ENCODE results near the gene APBB1IP. TPM values are rescaled to one million over a fixed set of nuclear protein-coding genes. Genes with fewer than 3 reads are reported as not detected.
"Not testable (repeated sequence)": the region's sequence is repeated elsewhere in the genome, so short reads cannot be mapped to it uniquely, and the experiment has no call there.

APBB1IP gene
- total RNA-seq (2014; rRNA removed; shearing (Covaris generic); ENCODE audit: low replicate concordance): 5.8 and 7.4 TPM in 2 replicates

- in situ Hi-C loops (cut with HindIII; ENCODE audit: low pct_unique_long_range_greater_than_20kb, low sequenced_read_pairs): no loop called here
- peak; percentile 78 for DNase-seq (ENCODE audit: low read depth)
Measured at GRCh38 chr10:26437637-26438461, at the start of gene APBB1IP. TSS of gene APBB1IP (plus strand) at chr10:26438341. CDS start at chr10:26492327, 53,986 bp downstream.

DNA sequence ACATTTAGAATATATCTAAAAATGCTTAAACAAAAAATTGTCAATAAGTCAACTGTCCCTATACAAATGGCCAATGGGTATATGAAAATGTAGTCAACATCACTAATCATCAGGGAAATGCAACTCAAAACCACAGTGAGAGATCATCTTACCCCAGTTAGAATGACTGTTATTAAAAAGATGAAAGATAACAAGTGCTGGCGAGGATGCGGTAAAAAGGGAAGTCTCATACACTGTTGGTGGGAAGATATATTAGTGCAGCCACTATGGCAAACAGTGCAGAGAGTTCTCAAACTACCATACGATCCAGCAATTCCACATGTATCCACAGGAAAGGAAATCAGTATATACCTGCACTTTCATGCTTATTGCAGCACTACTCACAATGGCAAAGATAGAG, 48.6 kb upstream of the APBB1IP start:
- DNase-seq (ENCODE audit: low read depth): no peak
- in situ Hi-C loops (cut with HindIII; ENCODE audit: low pct_unique_long_range_greater_than_20kb, low sequenced_read_pairs): no loop called here

DNA sequence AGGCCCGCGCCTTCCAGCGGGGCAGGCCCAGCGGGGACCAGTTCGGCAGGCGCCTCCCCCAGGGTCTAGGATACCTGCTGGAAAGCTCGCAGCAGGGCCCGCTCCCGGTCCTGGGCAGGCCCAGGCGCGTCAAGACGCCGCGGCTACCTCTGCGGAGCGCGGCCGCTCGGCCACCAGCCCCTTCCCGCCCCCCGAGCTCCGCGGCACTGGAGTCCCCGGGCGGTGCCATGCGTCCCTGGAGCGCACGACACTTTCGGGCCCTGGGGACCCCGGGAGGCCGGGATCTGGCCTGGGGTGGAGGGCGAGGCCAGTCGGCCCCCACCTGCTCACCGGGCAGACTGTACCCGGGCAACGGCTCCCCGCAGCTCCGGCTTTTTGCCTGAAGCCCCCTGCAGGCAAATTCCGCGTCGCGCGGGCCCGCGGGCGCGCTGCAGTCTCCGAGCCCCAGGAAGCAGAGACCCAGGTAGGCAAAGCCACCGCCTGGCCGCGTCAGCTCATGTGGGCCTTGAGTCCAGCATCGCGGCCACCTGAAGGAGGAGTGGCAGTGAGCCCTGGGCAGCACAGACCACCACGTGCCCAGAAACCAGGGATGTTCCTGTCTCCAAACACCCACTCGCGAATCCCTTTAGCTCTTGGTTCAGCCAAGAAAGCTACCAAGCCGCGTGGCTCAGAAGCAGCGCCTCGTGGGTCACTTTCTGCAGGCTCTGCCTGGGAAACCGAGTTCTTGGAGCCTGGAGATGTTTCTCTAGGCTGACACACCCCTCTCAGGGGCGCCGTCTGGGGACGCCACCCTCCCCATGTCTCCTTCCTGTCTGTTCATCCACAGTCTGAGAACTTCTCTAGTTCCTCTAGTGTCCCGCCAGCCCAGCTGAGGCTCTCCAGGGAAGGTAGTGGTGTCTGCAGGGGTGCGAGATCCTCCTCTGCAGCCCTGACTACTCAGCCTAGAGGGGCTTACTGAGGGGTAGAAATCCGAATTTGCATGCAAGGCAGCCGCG, 46.1 kb upstream of the APBB1IP start:
- no peak for DNase-seq (ENCODE audit: low read depth)
- in situ Hi-C loops (cut with HindIII; ENCODE audit: low pct_unique_long_range_greater_than_20kb, low sequenced_read_pairs): no loop called here

DNA sequence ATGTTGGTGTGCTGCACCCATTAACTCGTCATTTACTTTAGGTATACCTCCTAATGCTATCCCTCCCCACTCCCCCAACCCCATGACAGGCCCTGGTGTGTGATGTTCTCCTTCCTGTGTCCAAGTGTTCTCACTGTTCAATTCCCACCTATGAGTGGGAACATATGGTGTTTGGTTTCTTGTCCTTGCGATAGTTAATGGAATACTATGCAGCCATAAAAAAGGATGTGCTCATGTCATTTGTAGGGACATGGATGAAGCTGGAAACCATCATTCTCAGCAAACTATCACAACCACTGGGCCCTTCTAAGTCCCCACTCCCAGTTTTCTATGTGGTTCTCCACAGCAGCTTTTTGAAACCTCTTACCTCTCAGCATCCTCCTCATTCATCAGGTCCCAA, 39.8 kb upstream of the APBB1IP start:
- in situ Hi-C loops (cut with HindIII; ENCODE audit: low pct_unique_long_range_greater_than_20kb, low sequenced_read_pairs); DNase-seq (ENCODE audit: low read depth): not testable (repeated sequence)

- DNase-seq (ENCODE audit: low read depth): peak; percentile 98
- in situ Hi-C loops (cut with HindIII; ENCODE audit: low pct_unique_long_range_greater_than_20kb, low sequenced_read_pairs): no loop called here
Measured at GRCh38 chr10:26407406-26407969, 30.7 kb upstream of the APBB1IP start.

DNA sequence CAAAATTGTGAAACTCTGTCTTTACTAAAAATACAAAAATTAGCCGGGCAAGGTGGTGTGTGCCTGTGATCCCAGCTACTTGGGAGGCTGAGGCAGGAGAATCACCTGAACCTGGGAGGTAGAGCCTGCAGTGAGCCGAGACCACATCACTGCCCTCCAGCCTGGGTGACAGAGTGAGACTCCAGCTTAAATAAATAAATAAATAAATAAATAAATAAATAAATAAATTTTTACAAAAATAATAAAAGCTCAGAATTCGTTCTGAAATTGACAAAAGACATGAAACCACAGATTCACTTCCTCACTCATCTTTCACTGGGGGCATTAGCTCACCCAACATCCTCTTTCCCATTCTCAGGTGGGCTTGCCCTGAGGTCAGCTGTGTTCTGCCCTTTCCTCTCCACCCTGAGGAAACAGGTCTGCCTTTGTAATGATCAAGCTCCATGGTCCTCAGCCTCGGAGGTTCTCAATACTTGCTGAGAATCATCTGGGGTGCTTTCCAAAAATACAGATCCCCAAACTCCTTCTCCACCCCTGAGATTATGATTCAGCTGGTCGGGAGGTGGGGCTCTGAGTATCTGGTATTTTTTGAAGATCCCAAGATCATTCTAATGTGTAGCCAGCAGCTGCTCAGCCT, 29.2 kb upstream of the APBB1IP start:
- in situ Hi-C loops (cut with HindIII; ENCODE audit: low pct_unique_long_range_greater_than_20kb, low sequenced_read_pairs): no loop called here
- DNase-seq (ENCODE audit: low read depth): no peak

DNA sequence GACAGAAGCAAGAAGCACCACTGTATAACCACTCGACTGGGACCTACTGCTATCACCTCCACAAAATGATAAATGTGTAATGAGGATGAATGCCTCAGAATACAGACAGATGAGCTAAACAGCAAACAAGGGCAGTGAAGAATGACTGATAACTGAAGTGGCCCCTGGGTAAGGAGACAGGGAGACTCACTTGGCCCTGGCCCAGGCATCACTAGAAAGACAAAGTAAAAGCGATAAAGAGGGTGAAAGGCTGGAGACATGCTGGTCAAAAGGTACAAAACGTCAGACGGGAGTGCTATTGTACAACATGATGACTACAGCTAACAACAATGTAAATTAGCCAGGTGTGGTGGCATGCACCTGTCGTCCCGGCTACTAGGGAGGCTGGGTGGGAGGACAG, 27.8 kb upstream of the APBB1IP start:
- in situ Hi-C loops (cut with HindIII; ENCODE audit: low pct_unique_long_range_greater_than_20kb, low sequenced_read_pairs): no loop called here
- DNase-seq (ENCODE audit: low read depth): peak; percentile 34

DNA sequence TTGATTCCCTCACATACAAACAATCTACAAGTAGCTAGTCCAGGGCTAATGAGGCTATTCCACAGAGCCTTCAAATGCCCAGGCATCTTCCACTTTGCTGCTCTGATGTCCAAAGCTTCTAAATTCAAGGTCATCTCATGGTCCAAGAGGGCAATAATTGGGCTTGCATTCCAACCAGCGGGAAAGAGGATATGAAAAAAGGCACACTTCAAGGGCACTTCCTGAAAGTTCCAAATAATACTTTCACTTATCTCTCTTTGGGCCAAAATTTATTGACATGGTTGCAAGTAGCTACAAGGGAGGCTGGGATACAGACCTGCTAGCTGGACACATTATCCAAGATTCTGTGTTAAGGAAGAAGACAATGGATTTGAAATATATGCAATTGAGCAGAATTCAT, 25.2 kb upstream of the APBB1IP start:
- no peak for DNase-seq (ENCODE audit: low read depth)
- in situ Hi-C loops (cut with HindIII; ENCODE audit: low pct_unique_long_range_greater_than_20kb, low sequenced_read_pairs): no loop called here

DNA sequence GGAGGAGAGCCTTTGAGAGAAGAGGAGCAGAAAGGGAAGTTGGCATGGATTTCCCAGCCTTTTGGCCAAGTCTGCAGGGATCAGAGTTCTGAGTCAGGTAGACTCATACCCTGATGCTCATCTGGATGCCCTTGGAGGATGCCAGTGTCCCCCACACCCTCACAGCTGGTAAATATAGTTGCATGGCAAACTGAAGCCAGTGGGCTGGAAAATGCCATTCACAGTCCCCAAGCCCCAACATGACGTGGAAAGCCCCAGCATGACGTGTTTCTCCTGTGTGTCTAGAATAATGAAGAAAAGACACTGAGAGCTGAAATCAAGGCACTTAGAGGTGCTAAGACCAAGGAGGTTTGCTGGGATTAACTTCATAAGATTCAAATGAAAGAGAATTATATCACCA, 24.8 kb upstream of the APBB1IP start:
- DNase-seq (ENCODE audit: low read depth): no peak
- in situ Hi-C loops (cut with HindIII; ENCODE audit: low pct_unique_long_range_greater_than_20kb, low sequenced_read_pairs): no loop called here

DNA sequence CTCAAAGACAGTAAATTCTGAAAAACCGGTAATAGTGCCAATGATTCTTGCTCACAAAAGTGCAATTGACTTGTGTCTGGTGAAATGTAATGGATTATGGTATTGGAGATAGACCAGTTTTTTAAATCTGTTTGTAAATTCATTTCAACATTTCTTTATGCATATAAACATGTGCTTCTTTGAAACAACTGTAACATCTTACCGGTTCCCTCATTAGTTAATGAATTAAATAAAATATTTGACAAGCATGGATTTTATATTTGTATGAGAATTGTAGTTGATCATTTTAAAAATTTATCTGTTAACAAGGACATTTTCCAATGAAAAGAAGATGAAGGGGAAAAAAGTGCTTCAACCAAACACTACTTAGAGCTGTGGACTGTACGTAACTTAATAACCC, 21.0 kb upstream of the APBB1IP start:
- in situ Hi-C loops (cut with HindIII; ENCODE audit: low pct_unique_long_range_greater_than_20kb, low sequenced_read_pairs): no loop called here

DNA sequence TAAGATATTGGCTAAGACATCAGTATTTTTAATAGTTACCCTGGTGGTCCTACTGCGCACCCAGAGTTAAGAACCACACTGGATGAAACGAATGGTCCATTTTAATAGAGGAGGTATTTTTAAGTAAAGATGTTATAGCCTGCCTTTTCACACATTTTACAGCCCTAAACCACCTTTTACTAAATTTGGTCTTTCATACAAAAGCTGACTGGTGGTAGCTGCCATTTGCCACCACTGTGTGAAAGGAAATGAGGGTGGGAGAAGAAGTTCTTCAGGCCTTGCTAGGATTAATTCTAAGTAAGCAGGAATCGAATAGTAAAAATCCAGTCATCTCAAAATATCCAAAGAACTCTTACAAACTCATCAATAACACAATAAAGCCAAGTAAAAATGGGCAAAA, 15.2 kb upstream of the APBB1IP start:
- in situ Hi-C loops (cut with HindIII; ENCODE audit: low pct_unique_long_range_greater_than_20kb, low sequenced_read_pairs): no loop called here

More for the DNA sequence above, 21.0 kb upstream of the APBB1IP start:
- DNase-seq (ENCODE audit: low read depth): no peak

DNA sequence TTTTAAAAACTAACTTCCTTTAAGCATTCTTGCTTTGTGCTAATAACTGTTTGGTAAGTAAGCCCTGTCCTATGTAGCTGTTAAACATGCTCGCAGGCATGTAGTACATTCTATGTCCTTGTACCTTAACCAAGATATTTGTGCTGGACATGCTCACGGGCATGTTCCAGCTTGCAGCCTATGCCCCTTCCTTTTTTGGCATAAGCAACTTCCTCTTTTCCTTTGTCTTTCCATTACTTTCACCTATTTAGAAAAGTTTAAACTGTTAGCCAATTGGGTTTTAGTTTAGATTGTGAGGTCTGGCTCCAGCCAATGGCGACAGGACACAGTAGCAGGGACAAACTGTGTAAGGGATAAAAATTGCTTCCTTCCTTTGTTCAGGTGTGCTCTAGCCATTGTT, 14.4 kb upstream of the APBB1IP start:
- DNase-seq (ENCODE audit: low read depth): no peak
- in situ Hi-C loops (cut with HindIII; ENCODE audit: low pct_unique_long_range_greater_than_20kb, low sequenced_read_pairs): no loop called here

More for the DNA sequence above, 15.2 kb upstream of the APBB1IP start:
- DNase-seq (ENCODE audit: low read depth): no peak

GRCh38 chr10:26430641-26431163, 7.4 kb upstream of the APBB1IP start:
- in situ Hi-C loops (cut with HindIII; ENCODE audit: low pct_unique_long_range_greater_than_20kb, low sequenced_read_pairs): no loop called here
- peak; percentile 30 for DNase-seq (ENCODE audit: low read depth)

- in situ Hi-C loops (cut with HindIII; ENCODE audit: low pct_unique_long_range_greater_than_20kb, low sequenced_read_pairs): no loop called here
- DNase-seq (ENCODE audit: low read depth): no peak
Measured at GRCh38 chr10:26432938-26433337, 5.2 kb upstream of the APBB1IP start.

DNA sequence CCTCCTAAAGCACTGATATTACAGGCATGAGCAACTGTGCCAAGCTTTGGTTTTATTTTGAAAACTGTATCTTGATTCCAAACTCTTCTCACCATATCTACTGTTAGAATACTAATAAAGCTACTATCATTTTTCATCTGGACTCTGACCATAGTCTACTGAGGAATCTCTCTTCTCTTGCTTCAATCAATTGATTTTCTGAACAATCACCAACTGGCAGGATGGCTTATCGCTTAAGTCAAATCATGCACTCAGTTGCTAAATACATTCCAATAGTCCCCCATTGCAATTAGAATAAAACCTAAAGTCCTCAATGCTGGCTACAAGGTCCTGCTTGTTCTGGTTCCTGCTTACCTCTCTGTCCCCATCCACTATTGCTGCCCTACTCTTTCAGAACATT, 2.3 kb upstream of the APBB1IP start:
- DNase-seq (ENCODE audit: low read depth): no peak
- in situ Hi-C loops (cut with HindIII; ENCODE audit: low pct_unique_long_range_greater_than_20kb, low sequenced_read_pairs): no loop called here

DNA sequence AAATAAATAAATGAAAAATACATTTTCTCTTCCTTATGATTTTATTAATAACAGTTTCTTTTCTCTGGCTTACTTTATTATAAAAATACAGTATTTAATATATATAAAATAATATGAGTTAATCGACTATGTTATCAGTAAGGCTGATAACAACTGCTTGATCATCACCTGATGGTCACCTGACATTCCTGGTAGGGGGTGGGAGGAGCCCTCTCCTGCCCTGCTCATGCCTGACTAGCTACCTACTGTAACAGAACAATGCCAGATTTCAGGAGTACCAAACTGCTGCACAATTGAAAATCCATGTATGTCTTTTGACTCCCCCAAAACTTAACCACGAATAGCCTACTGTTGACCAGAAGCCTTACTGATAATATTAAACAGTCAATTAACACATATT, 1.3 kb upstream of the APBB1IP start:
- in situ Hi-C loops (cut with HindIII; ENCODE audit: low pct_unique_long_range_greater_than_20kb, low sequenced_read_pairs): no loop called here
- DNase-seq (ENCODE audit: low read depth): no peak

DNA sequence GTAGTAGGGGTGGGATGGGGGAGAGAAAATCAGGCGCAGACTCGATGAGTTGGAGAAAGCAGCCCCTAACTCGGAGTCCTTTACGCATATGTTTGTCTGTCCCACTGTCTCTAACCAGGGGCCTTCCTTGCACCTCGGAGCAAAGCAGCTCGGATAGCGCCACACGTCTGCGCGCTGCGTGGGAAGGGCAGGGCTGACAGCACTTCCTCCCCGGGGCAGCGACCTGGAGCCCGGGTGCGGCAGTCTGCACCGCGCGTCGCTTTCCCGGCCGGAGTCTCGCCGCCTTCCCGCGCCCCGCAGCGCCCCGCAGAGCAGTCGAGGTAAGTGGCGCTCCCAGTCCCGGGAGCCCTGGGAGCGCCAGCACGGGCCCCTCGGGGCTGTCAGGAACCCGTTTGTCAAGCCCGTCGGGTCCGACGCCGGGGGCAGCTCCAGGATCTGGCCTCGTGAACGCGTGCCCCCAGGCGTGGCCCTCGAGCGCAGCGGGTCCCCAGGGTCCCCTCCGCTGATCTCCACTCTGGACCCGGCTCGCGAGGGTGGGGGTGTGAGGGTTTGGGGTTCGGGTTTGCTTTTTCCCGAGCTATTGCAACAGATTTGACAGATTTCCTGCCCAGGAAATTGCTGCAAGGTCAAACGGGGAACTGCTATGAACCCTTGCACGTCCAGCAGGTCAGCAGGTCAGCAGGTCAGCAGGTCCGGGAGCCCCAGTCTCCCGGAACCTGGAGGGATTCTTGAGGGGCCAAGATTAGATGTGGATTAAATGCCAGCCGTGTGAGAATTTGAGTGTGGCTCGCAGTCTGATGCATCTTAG, 597 bp downstream of the APBB1IP start:
- DNase-seq (ENCODE audit: low read depth): peak; percentile 59
- in situ Hi-C loops (cut with HindIII; ENCODE audit: low pct_unique_long_range_greater_than_20kb, low sequenced_read_pairs): no loop called here

All from Caki2 (cell line).